ENCODE measurements around the gene TRPC3.

DNA sequence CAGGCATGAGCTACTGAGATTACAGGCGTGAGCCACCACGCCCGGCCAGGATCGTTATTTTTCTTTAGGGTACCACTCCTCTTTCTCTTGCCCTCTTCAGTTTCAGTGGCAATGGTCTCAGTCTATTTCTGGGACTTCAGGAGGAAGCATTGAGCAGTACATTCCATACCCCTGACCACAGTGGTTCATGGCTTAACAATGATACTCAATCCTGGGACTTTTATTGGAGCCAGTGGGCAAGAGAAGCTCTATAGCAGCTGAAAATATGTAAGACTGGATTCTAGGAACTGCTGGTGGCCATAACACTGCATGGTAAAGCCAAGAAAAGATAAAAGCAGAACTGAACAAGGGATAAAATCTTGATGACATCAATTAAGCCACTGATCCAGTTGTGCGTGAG, 122.3 kb downstream of the TRPC3 start:
- TF ChIP-seq, protein P1, sequence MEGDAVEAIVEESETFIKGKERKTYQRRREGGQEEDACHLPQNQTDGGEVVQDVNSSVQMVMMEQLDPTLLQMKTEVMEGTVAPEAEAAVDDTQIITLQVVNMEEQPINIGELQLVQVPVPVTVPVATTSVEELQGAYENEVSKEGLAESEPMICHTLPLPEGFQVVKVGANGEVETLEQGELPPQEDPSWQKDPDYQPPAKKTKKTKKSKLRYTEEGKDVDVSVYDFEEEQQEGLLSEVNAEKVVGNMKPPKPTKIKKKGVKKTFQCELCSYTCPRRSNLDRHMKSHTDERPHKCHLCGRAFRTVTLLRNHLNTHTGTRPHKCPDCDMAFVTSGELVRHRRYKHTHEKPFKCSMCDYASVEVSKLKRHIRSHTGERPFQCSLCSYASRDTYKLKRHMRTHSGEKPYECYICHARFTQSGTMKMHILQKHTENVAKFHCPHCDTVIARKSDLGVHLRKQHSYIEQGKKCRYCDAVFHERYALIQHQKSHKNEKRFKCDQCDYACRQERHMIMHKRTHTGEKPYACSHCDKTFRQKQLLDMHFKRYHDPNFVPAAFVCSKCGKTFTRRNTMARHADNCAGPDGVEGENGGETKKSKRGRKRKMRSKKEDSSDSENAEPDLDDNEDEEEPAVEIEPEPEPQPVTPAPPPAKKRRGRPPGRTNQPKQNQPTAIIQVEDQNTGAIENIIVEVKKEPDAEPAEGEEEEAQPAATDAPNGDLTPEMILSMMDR (IDR thresholded peaks at IDR 0.05) = no peak
- TF ChIP-seq POLR2A (IDR thresholded peaks at IDR 0.05) = no peak
